T-helper 22 cell (primary cell): ENCODE data around the gene VWF.
"Not testable (repeated sequence)": the region's sequence is repeated elsewhere in the genome, so short reads cannot be mapped to it uniquely, and the experiment has no call there.

ENCODE experiments used
- DNase-seq: peaks from one replicate; pipeline ENCODE4 v3.0.0-alpha.2; 2020; ENCODE audit warnings: low read depth

The VWF gene

GRCh38 chr12:6124411-6125309, at the start of gene VWF:
VWF (minus strand) TSS chr12:6124670; CDS start chr12:6123196, 1,474 bp downstream.
- no peak for DNase-seq

GRCh38 chr12:6172862-6173261, 48.4 kb upstream of the VWF start:
- DNase-seq = no peak

GRCh38 chr12:6172086-6172485, 47.6 kb upstream of the VWF start:
- no peak for DNase-seq

- no peak for DNase-seq
Observed at GRCh38 chr12:6171409-6172015, 47.0 kb upstream of the VWF start.

- no peak for DNase-seq
Observed at GRCh38 chr12:6167327-6168280, 43.1 kb upstream of the VWF start.

GRCh38 chr12:6166808-6167207, 42.3 kb upstream of the VWF start:
- no peak for DNase-seq

- no peak for DNase-seq
Observed at GRCh38 chr12:6165395-6165794, 40.9 kb upstream of the VWF start.

- DNase-seq = no peak
Observed at GRCh38 chr12:6163416-6164060, 39.1 kb upstream of the VWF start.

- no peak for DNase-seq
Observed at GRCh38 chr12:6161124-6161882, 36.8 kb upstream of the VWF start.

GRCh38 chr12:6160049-6160649, 35.7 kb upstream of the VWF start:
- DNase-seq = not testable (repeated sequence)

GRCh38 chr12:6159166-6160011, 34.9 kb upstream of the VWF start:
- not testable (repeated sequence) for DNase-seq

- no peak for DNase-seq
Observed at GRCh38 chr12:6158749-6159148, 34.3 kb upstream of the VWF start.

GRCh38 chr12:6158255-6158654, 33.8 kb upstream of the VWF start:
- no peak for DNase-seq

GRCh38 chr12:6157482-6157881, 33.0 kb upstream of the VWF start:
- no peak for DNase-seq

GRCh38 chr12:6154730-6155459, 30.4 kb upstream of the VWF start:
- no peak for DNase-seq

- not testable (repeated sequence) for DNase-seq
Observed at GRCh38 chr12:6148722-6149121, 24.3 kb upstream of the VWF start.

GRCh38 chr12:6148061-6148460, 23.6 kb upstream of the VWF start:
- DNase-seq = no peak

GRCh38 chr12:6146951-6147350, 22.5 kb upstream of the VWF start:
- no peak for DNase-seq

- DNase-seq = no peak
Observed at GRCh38 chr12:6146509-6146908, 22.0 kb upstream of the VWF start.
